ENCODE data around the gene ATP5F1E. TPM values are rescaled to one million over a fixed set of nuclear protein-coding genes. Genes with fewer than 3 reads are reported as not detected.

Gene ATP5F1E
- total RNA-seq, 2 experiments from 2014 or later, result 51.1 to 53.1 TPM

GRCh38 chr20:59020938-59021551, 11.1 kb downstream of the ATP5F1E start:
- CTCF ChIA-PET, result no interaction called here
- no peak for TF ChIP-seq CTCF (IDR thresholded peaks at IDR 0.05)
- Mint-ChIP-seq H3K27ac (no peak overlapping the region), H3K27me3 (no peaks in the 10 kb centered on the region), H3K9me3 (no peaks in the 10 kb centered on the region), H3K4me1 (ENCODE audit: low read depth) (peaks cover 30% of the 10 kb centered on the region), H3K36me3 (ENCODE audit: low read depth) (peaks cover 39% of the 10 kb centered on the region), H3K4me3 (no peak overlapping the region)
- Histone ChIP-seq H3K27ac (ENCODE audit: low read depth in 1 of 2, low read length in 2 of 2) (no peak overlapping the region), H3K4me1 (ENCODE audit: insufficient read depth, low read length) (peaks cover 16% of the 10 kb centered on the region), H3K9me3 (ENCODE audit: control insufficient read depth in 1 of 2, insufficient read depth in 1 of 2, low read length in 2 of 2) (no peaks in the 10 kb centered on the region), H3K4me3 (ENCODE audit: low read length) (no peak overlapping the region), H3K36me3 (ENCODE audit: insufficient read depth, low read length) (peaks cover 36% of the 10 kb centered on the region), H3K27me3 (ENCODE audit: control insufficient read depth in 1 of 2, insufficient read depth in 2 of 2, low read length in 2 of 2) (no peaks in the 10 kb centered on the region)
- DNase-seq (no peak), ATAC-seq (ENCODE audit: poor library complexity) (no peak)
- intact Hi-C loops (cut with DNase I, micrococcal nuclease), result no loop called here
- POLR2A ChIA-PET, result interaction anchor here (1.6 kb wide), 1 partner anchor 11 kb away, joined by 3 read pairs; the partner anchor contains the start of gene ATP5F1E

- peaks cover 18% of the 10 kb centered on the region for H3K4me1 ChIP-seq (ENCODE audit: insufficient read depth, low read length)
- H3K27ac ChIP-seq (ENCODE audit: low read depth in 1 of 2, low read length in 2 of 2), result no peak within 1 kb of the TSS
- ChIA-PET CTCF (no interaction called here), POLR2A (interaction anchor here (2.3 kb wide), 1 partner anchor 13 kb away, joined by 6 read pairs; the partner anchor contains the start of gene ATP5F1E)
- H3K36me3 ChIP-seq (ENCODE audit: insufficient read depth, low read length), result peaks cover 19% of the 10 kb centered on the region
- Mint-ChIP-seq H3K4me3 (no peak within 1 kb of the TSS), H3K36me3 (ENCODE audit: low read depth) (peaks cover 21% of the 10 kb centered on the region), H3K27ac (no peak within 1 kb of the TSS), H3K9me3 (no peaks in the 10 kb centered on the region), H3K27me3 (no peaks in the 10 kb centered on the region), H3K4me1 (ENCODE audit: low read depth) (peaks cover 27% of the 10 kb centered on the region)
- H3K4me3 ChIP-seq (ENCODE audit: low read length), result no peak within 1 kb of the TSS
- intact Hi-C loops (cut with DNase I, micrococcal nuclease), result no loop called here
- no peaks in the 10 kb centered on the region for H3K9me3 ChIP-seq (ENCODE audit: control insufficient read depth in 1 of 2, insufficient read depth in 1 of 2, low read length in 2 of 2)
- H3K27me3 ChIP-seq (ENCODE audit: control insufficient read depth in 1 of 2, insufficient read depth in 2 of 2, low read length in 2 of 2), result no peaks in the 10 kb centered on the region
- TF ChIP-seq CTCF (IDR thresholded peaks at IDR 0.05), result no peak
- DNase-seq (no peak), ATAC-seq (ENCODE audit: poor library complexity) (no peak)
Observed at GRCh38 chr20:59019217-59019616, 12.9 kb downstream of the ATP5F1E start, which contains the start of gene TUBB1. Gene TUBB1, plus strand, starts transcription at chr20:59019429. Its CDS starts 94 bp downstream, at chr20:59019523.

GRCh38 chr20:59018817-59019216, 13.3 kb downstream of the ATP5F1E start:
- Histone ChIP-seq H3K4me1 (ENCODE audit: insufficient read depth, low read length) (peaks cover 22% of the 10 kb centered on the region), H3K27ac (ENCODE audit: low read depth in 1 of 2, low read length in 2 of 2) (no peak overlapping the region), H3K36me3 (ENCODE audit: insufficient read depth, low read length) (peaks cover 15% of the 10 kb centered on the region), H3K9me3 (ENCODE audit: control insufficient read depth in 1 of 2, insufficient read depth in 1 of 2, low read length in 2 of 2) (no peaks in the 10 kb centered on the region), H3K27me3 (ENCODE audit: control insufficient read depth in 1 of 2, insufficient read depth in 2 of 2, low read length in 2 of 2) (no peaks in the 10 kb centered on the region), H3K4me3 (ENCODE audit: low read length) (no peak overlapping the region)
- Mint-ChIP-seq H3K4me3 (no peak overlapping the region), H3K27ac (no peak overlapping the region), H3K4me1 (ENCODE audit: low read depth) (peaks cover 31% of the 10 kb centered on the region), H3K9me3 (no peaks in the 10 kb centered on the region), H3K36me3 (ENCODE audit: low read depth) (peaks cover 17% of the 10 kb centered on the region), H3K27me3 (no peaks in the 10 kb centered on the region)
- ATAC-seq (ENCODE audit: poor library complexity) (no peak), DNase-seq (no peak)
- ChIA-PET POLR2A (interaction anchor here (2.3 kb wide), 1 partner anchor 13 kb away, joined by 6 read pairs; the partner anchor contains the start of gene ATP5F1E), CTCF (no interaction called here)
- intact Hi-C loops (cut with DNase I, micrococcal nuclease), result no loop called here
- no peak for TF ChIP-seq CTCF (IDR thresholded peaks at IDR 0.05)

All from CD4-positive, alpha-beta T cell (primary cell).